Central memory CD4-positive, alpha-beta T cell (primary cell): ENCODE measurements around the gene TOX2.

ENCODE experiments used
- DNase-seq: peaks from one replicate; pipeline ENCODE4 v3.0.0; 2022

TOX2 gene

DNA sequence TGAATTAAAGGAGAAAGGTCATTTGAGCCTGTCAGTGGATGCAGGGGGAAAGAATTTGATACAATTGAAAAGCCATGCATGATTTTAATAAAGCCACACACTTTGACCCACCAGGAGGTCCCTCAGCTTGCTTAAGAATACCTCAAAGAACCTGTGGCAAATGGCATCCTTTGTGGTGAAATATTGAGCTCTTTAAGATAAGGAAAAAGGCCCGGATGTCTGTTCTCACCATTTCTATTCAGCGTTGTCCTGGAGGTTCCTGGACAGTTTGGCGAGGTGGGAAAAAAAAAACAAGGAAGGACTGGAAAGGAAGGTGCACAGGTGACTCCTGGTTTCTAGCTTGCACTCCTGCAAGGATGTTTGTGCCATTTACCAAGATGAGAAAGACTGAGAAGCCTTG, 91.0 kb downstream of the TOX2 start:
- DNase-seq = no peak

GRCh38 chr20:44006126-44006525, 91.5 kb downstream of the TOX2 start:
- DNase-seq = no peak

DNA sequence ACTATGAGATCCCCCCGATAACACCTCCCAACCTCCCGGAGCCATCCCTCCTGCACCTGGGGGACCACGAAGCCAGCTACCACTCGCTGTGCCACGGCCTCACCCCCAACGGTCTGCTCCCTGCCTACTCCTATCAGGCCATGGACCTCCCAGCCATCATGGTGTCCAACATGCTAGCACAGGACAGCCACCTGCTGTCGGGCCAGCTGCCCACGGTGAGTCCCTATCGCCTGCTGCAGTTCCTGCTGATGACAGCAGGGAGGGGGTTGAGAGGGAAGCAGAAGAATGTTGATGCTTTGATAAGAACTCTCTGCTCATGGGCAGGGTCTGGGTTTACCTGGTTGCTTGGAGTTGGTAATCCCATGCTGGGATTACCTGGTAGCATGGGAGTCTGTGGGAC, 91.9 kb downstream of the TOX2 start:
- no peak for DNase-seq

- DNase-seq = no peak
Measured at GRCh38 chr20:44008806-44009678, 94.4 kb downstream of the TOX2 start.

GRCh38 chr20:44009679-44009992, 95.0 kb downstream of the TOX2 start:
- no peak for DNase-seq

DNA sequence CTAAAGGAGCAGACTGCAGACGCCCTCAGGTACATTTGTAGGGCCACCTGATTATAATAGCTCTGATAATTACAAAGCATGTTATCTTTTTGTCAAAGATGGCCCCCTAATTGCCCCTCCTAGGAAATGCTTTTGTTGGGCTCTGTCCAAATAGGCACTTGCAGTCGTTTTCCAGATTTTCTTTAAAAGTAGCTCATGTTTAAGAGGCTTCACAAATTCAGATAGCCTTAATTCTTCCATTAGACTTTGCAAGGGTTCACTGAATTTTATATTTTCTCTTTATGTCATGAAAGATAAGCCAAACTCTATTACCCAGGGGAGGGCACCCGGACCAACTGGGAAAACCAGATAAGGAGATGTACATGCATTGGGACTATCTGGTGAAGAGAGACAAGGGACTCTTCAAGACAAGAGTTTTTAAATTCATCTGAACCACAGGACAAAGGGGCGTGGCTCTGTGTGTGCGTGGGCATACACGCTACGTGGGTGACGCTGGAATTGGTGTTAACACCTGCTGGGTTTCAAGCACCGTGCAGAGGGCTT, 95.6 kb downstream of the TOX2 start:
- DNase-seq = no peak

- peak; percentile 28 for DNase-seq
Measured at GRCh38 chr20:44011251-44011940, 96.7 kb downstream of the TOX2 start.

GRCh38 chr20:44012466-44013226, 98.0 kb downstream of the TOX2 start:
- DNase-seq = no peak

- DNase-seq = no peak
Measured at GRCh38 chr20:44014807-44015732, 100.4 kb downstream of the TOX2 start.

GRCh38 chr20:44015733-44016103, 101.1 kb downstream of the TOX2 start:
- no peak for DNase-seq

DNA sequence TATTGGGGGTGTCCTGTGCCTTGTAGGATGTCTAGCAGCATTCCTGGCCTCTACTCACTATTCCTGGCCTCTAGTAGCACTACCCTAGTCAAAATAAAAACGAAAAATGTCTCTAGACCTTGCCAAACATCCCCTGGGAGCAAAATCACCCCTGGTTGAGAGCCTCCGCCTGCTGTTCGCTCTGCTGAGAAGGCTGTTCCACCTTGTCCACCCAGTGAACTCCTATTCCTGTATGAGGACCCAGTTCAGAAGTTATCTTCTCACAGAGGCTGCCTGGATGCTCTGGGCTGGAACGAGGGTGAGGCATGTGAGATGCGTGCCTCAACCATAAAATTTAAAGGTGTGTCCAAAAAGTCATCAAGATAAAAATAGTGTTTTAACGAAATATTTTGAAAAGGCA, 101.9 kb downstream of the TOX2 start:
- DNase-seq = no peak

- no peak for DNase-seq
Measured at GRCh38 chr20:44017211-44017610, 102.6 kb downstream of the TOX2 start.

DNA sequence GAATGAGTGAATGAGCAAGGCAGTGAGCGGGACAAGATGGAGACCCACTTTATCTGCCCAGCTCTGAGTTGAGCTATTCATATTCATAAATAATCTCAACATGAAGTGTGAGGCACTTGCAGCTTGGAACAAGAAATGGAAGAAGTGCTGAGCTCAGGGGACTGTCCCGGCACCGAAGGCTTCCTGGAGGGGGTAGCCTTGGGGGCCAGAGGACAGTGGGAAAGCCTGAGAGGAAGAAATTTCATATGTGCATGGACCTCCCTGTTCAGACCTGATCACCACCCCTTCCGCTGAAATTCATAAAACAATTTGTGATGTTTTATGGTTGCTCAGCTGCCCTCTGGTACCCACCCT, 103.2 kb downstream of the TOX2 start:
- DNase-seq = no peak

- no peak for DNase-seq
Measured at GRCh38 chr20:44018259-44018941, 103.7 kb downstream of the TOX2 start.

DNA sequence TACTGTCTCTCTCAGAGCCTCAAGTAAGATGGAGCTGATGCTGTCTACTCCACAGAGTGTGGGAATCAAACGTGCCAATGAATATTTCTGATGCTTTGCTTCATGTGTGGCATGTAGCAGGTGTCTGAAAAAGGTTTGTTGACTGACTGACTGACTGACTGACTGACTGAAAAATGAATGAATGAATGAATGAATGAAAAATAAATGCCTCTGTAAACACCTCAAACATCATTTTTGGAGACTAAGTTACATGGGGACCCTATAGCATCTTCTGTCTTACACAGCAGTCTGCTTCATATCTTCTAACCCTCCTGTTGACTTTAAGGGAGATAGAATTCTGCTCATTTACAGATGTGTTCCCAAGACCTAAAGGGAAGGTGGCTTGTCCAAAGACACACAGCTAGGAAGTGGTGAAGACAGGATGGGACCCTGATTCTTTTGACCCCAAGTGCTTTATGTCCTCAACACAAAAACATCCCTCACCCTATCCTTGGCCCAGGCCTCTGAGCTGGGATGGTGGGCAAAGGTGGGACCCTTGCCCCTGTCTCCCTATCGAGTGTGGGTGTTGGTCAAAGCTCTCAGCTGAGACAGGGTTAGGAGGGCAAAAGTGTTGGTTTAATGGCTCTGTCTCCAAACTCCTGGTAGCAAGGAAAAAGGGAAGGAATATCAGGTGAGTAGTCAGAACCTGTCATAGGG, 104.4 kb downstream of the TOX2 start:
- no peak for DNase-seq

GRCh38 chr20:44019638-44020335, 105.1 kb downstream of the TOX2 start:
- peak; percentile 50 for DNase-seq

- DNase-seq = no peak
Measured at GRCh38 chr20:44020406-44021148, 105.9 kb downstream of the TOX2 start.

- no peak for DNase-seq
Measured at GRCh38 chr20:44021186-44021585, 106.5 kb downstream of the TOX2 start.

DNA sequence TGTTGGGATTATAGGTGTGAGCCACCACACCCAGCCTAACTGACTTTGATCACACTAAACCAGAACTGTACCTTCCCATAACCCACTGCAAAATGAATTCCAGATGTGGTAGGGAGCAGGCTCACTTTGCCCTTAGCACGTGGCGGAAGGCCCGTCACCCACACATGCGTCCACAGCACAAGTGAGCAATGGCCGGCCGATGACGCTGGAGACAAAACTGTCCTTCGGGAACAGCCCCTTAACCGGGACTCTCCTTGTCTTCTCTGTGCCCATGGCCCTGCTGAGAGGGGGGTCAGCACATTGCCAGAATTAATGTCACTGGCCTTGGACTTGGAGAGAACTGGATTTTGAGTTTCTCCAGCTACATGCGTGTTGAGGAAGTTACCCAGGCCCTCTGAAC, 107.2 kb downstream of the TOX2 start:
- no peak for DNase-seq

DNA sequence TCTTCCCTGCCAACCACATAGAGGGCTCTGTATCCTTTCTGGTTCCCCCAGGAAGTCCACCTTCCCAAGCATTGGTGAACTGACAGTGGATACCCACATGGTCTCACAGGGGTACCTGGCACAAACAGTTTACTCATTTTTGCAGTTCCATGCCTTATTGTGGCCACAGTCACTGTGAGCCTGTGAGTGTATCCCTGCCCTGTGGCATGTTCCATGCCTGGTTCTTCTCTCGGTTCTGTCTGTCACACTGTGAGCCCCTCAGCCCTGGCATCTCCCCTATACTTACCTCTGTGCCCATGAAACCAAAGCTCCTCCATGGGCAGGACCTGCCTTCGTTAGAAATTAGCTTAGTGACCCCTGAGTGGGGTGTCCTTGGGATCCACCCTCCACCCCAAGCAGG, 107.8 kb downstream of the TOX2 start:
- DNase-seq = no peak
